Measurements from ENCODE around the gene SMAP2. TPM values are rescaled to one million over a fixed set of nuclear protein-coding genes. Genes with fewer than 3 reads are reported as not detected.
A peak's percentile ranks its signal among the peaks of the same experiment; 100 is the strongest.

SMAP2 gene
- total RNA-seq, 2 experiments from 2014 or later, result 390 to 391 TPM

DNA sequence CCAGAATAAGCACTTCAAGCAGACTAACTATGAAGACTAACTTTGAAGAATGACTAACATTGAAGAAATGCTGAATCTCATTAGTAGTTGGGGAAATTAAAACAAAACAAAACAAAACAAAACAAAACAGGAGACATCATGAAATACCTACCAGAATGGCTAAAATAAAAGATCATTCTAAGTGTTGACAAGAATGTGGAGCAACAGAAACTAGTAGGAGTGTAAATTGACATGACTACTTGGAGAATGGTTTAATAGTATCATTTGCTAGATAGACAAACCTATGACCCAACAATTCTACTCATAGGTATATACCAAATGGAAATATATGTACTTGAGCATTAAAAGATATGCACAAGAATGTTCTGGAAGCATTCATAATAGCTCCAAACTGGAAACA lies 57.9 kb downstream of the SMAP2 start:
- Mint-ChIP-seq H3K4me3 (no peak overlapping the region), H3K4me1 (ENCODE audit: low read depth) (no peaks in the 10 kb centered on the region), H3K9me3 (no peaks in the 10 kb centered on the region), H3K36me3 (ENCODE audit: low read depth) (peaks cover 6% of the 10 kb centered on the region), H3K27me3 (ENCODE audit: low read depth) (no peaks in the 10 kb centered on the region), H3K27ac (no peak overlapping the region)
- no peak for DNase-seq
- CTCF ChIA-PET, result interaction anchor here (0.8 kb wide), 1 partner anchor 9 kb away, joined by 3 read pairs; no protein-coding TSS in a partner anchor
- intact Hi-C loops (cut with micrococcal nuclease), result no loop called here

DNA sequence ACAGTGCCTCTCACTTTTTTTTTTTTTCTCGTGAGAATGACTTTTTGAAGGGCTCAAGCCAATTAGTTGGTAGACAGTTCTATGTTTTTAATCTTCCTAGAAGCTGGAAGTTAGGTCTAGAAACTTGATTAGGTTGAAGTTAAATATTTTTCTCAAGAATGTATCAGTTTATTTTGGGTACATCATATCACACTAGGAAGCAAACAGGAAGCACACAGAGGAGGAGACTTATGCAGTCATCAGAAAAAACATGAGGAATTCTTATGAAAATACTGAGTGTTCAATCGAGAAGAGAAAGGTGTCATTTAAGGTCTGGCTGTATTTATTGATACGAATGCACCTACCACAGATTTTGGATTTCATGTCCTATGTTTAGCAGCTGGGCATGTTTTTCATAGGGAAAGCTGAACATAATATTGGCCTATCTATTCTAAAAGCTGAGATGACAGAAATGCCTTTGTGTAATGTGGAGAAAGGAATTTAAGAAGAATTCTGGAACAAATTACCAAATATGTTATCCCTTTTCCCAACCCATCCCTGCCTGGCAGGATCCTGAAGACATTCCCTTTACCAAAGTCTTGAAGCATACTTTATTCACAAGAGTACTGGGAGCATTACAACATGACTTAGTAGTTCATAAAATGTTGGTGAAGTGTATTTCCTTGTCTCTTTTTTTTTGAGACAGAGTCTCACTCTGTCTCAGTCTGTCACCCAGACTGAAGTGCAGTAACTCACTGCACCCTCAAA lies 59.3 kb downstream of the SMAP2 start:
- intact Hi-C loops (cut with micrococcal nuclease), result no loop called here
- Mint-ChIP-seq H3K9me3 (no peaks in the 10 kb centered on the region), H3K4me3 (no peak overlapping the region), H3K36me3 (ENCODE audit: low read depth) (peaks cover 2% of the 10 kb centered on the region), H3K27ac (no peak overlapping the region), H3K4me1 (ENCODE audit: low read depth) (no peaks in the 10 kb centered on the region), H3K27me3 (ENCODE audit: low read depth) (no peaks in the 10 kb centered on the region)
- CTCF ChIA-PET, result interaction anchor here (0.6 kb wide), 2 partner anchors 15 to 86 kb away, joined by 3 to 5 read pairs; no protein-coding TSS in a partner anchor
- no peak for DNase-seq

DNA sequence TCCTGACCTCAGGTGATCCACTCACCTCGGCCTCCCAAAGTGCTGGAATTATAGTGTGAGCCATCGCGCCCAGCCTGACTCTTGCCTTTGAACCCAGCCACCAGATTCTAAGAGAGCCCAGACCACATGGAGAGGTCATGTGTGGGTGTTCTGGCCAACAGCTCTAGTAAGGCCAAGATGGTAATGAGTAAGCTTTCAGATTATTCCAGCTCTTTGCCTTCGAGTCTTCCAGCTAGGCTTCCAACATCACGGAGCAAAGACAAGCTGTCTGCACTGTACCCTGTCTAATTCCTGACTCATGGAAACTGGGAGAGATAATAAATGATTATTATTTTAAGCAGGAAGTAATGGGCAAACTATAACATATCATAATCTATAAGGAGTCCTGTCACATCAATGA lies 61.9 kb downstream of the SMAP2 start:
- Mint-ChIP-seq H3K36me3 (ENCODE audit: low read depth) (peaks cover 1% of the 10 kb centered on the region), H3K27ac (no peak overlapping the region), H3K27me3 (ENCODE audit: low read depth) (no peaks in the 10 kb centered on the region), H3K9me3 (no peaks in the 10 kb centered on the region), H3K4me1 (ENCODE audit: low read depth) (peaks cover 6% of the 10 kb centered on the region), H3K4me3 (no peak overlapping the region)
- CTCF ChIA-PET, result interaction anchor here (0.6 to 1.4 kb wide), 3 partner anchors 25 to 163 kb away, joined by 3 read pairs; no protein-coding TSS in a partner anchor
- no peak for DNase-seq
- intact Hi-C loops (cut with micrococcal nuclease), result no loop called here

DNA sequence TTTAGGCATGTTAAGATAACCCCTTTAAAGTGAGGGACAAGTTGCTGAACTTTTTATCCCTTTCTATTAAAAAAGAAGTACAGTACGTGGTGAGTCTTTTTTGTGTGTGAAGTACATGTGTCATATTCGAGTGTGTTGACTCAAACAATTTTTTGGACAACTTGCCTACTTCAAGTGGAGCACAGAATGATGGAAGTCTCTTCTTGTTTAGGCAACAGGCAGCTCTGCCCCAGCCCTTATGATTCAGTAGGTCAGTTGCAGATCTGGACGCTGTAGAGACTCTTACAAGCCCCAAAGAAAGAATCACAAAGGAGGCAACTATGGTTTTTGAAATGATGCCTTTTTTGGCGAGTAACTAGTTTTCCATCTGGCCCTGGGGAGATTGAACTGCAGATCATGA lies 62.3 kb downstream of the SMAP2 start:
- Mint-ChIP-seq H3K4me3 (no peak overlapping the region), H3K27me3 (ENCODE audit: low read depth) (no peaks in the 10 kb centered on the region), H3K36me3 (ENCODE audit: low read depth) (no peaks in the 10 kb centered on the region), H3K4me1 (ENCODE audit: low read depth) (peaks cover 6% of the 10 kb centered on the region), H3K9me3 (no peaks in the 10 kb centered on the region), H3K27ac (no peak overlapping the region)
- CTCF ChIA-PET, result interaction anchor here (1.4 kb wide), 1 partner anchor 163 kb away, joined by 3 read pairs; no protein-coding TSS in a partner anchor
- DNase-seq, result no peak
- intact Hi-C loops (cut with micrococcal nuclease), result no loop called here

DNA sequence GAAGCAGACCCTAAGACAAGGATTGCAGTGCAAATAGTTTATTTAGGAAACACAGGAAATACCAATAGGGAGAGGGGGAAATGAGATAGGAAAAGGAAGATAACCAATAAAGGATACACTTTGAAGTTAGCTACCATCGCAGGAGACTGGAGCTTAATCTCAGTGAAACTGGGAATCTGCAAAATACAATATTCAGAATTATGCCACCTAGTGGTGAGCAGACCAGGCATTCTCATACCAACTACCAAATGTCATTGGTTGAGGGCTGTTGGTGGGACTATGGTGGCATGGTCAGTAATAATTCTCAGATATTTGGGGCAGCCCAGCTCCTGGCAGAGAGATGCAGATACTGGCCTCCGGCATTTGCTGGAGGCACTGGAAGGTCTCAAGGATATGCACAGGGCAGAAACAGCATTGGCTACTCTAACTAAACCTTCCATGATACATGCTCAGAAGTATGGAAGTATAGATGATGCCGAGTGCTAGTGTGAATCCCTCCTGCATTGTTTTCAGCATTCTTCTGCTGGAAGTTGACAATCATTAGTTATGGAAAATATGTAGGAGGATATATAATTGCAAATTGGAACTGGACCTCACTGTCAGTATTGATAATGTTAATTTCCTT lies 65.0 kb downstream of the SMAP2 start:
- Mint-ChIP-seq H3K27ac (no peak overlapping the region), H3K4me3 (no peak overlapping the region), H3K36me3 (ENCODE audit: low read depth) (no peaks in the 10 kb centered on the region), H3K27me3 (ENCODE audit: low read depth) (no peaks in the 10 kb centered on the region), H3K4me1 (ENCODE audit: low read depth) (peaks cover 6% of the 10 kb centered on the region), H3K9me3 (no peaks in the 10 kb centered on the region)
- peak; percentile 33 for DNase-seq
- CTCF ChIA-PET, result interaction anchor here (0.5 to 2.4 kb wide), 16 partner anchors 10 to 294 kb away, joined by 3 to 13 read pairs (median 5); partner anchors contain the start of genes EXO5 and ZFP69B
- intact Hi-C loops (cut with micrococcal nuclease), result loop anchor here (1.0 kb wide), 1 partner anchor 294 kb away; no protein-coding TSS in a partner anchor

DNA sequence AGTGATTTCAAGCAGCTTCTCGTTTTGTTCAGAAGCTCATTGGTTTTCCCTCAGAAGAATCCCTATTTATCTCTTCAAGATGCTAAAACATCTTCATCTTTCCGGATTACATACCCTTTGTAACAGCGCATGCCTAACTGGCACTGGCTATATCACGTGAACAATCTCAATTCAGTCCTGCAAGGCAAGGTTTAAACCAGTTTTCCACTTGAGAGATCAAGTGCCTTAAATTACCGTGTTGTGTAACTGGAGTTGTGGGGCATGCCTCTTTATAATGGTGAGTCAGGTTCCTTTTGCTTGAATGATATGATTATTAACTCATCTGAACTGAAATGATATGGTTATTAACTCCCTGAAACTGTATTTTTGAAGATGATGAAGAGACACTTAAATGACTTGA lies 65.7 kb downstream of the SMAP2 start:
- Mint-ChIP-seq H3K4me3 (no peak overlapping the region), H3K27ac (no peak overlapping the region), H3K27me3 (ENCODE audit: low read depth) (no peaks in the 10 kb centered on the region), H3K9me3 (no peaks in the 10 kb centered on the region), H3K4me1 (ENCODE audit: low read depth) (peaks cover 6% of the 10 kb centered on the region), H3K36me3 (ENCODE audit: low read depth) (peaks cover 6% of the 10 kb centered on the region)
- CTCF ChIA-PET, result interaction anchor here (0.7 to 2.4 kb wide), 9 partner anchors 12 to 297 kb away, joined by 3 to 13 read pairs (median 4); partner anchors contain the start of genes EXO5 and ZFP69B
- DNase-seq, result no peak
- intact Hi-C loops (cut with micrococcal nuclease), result no loop called here

DNA sequence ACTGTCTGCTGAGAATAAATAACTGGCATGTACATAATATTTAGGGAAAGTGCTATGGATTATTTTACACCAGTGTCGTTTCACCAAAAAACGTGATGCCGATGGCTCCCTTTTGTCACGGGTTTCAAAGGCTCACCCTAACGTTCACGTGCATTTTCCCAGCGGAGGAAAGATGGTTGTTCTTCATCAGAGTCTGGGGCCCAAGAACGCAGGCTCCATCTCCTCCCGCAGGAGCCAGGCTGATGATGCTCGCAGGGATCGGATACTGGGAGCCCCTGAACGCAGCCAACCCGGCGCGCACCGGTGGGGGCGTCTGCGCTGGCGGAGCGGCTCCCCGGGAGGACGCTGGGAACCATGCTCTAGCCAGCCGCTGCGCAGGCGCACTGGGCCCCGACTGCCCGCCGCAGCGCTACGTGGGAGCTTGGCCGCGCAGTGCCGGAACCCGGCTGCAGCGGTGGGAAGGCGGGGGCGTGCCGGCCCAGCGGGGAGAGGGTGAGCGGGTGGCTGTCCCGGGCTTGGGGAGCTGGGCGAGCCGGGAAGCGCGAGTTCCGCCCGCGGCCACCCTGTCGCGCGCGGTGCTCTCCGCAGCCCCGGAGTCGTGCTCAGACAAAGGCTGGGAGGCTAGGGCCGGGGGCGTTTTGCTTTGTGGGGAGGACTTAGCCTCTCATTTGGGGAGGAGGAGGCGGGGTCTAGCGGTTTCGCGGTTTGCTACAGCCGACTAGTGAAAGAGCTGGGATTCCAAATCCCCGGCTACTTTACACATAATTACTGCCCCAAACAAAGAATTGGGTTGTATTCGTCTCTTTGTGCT lies 76.4 kb downstream of the SMAP2 start, which contains the start of gene ZFP69B:
TSS of gene ZFP69B (plus strand) at position 793 of the 811 bp plus-strand sequence. CDS start 486 bp downstream, outside the sequence.
- H3K36me3 Mint-ChIP-seq (ENCODE audit: low read depth), result peaks cover 50% of the 10 kb centered on the region
- DNase-seq, result peak; percentile 95
- peaks cover 41% of the 10 kb centered on the region for H3K9me3 Mint-ChIP-seq
- H3K4me1 Mint-ChIP-seq (ENCODE audit: low read depth), result peaks cover 32% of the 10 kb centered on the region
- CTCF ChIA-PET, result interaction anchor here (2.1 kb wide), 1 partner anchor 12 kb away, joined by 10 read pairs; no protein-coding TSS in a partner anchor
- H3K4me3 Mint-ChIP-seq, result peak within 1 kb of the TSS; percentile 80
- intact Hi-C loops (cut with micrococcal nuclease), result loop anchor here (1.0 to 2.0 kb wide), 2 partner anchors 55 to 391 kb away; no protein-coding TSS in a partner anchor
- no peaks in the 10 kb centered on the region for H3K27me3 Mint-ChIP-seq (ENCODE audit: low read depth)
- H3K27ac Mint-ChIP-seq, result peak within 1 kb of the TSS; percentile 93

DNA sequence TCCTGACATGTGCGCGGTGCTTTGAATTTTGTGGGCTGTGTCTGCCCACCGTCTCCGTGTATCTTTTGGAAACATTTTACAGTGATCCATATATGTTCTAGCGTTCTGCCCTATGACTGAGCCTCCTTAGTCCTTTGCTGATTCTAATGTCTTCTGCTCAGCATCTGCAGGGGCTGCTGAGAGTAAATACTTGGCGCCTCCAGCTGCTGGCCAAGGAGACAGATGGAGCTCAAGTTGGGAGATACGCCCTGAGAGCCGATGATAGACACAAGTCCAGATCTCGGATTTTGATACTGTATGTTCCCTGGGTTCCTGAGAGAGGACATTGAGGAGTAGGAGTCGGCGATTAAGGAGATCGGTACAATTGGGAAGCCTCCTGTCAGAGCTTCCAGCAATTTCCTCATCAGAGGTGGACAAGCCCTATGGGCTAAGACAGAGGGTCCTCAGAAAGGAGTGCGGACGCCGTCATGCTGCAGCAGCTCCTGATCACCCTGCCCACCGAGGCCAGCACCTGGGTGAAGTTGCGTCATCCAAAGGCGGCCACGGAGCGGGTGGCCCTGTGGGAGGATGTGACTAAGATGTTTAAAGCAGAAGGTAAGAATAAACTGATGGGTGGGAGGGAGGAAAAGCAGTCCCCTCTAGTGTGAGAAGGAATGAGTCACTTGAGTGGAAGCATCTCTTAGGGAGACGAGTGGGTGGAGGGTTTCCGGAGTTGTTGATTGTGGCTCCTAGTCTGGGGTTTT lies 77.1 kb downstream of the SMAP2 start:
- Mint-ChIP-seq H3K4me1 (ENCODE audit: low read depth) (peaks cover 34% of the 10 kb centered on the region), H3K9me3 (peaks cover 45% of the 10 kb centered on the region), H3K27ac (peak overlapping the region; percentile 93), H3K4me3 (peak overlapping the region; percentile 80), H3K36me3 (ENCODE audit: low read depth) (peaks cover 51% of the 10 kb centered on the region), H3K27me3 (ENCODE audit: low read depth) (no peaks in the 10 kb centered on the region)
- CTCF ChIA-PET, result interaction anchor here (0.7 to 2.1 kb wide), 3 partner anchors 13 to 376 kb away, joined by 3 to 10 read pairs (median 3); no protein-coding TSS in a partner anchor
- peak; percentile 92 for DNase-seq
- intact Hi-C loops (cut with micrococcal nuclease), result loop anchor here (1.0 to 2.0 kb wide), 10 partner anchors 27 to 391 kb away; partner anchors contain the start of genes EXO5, NFYC, ZFP69 and ZMPSTE24

DNA sequence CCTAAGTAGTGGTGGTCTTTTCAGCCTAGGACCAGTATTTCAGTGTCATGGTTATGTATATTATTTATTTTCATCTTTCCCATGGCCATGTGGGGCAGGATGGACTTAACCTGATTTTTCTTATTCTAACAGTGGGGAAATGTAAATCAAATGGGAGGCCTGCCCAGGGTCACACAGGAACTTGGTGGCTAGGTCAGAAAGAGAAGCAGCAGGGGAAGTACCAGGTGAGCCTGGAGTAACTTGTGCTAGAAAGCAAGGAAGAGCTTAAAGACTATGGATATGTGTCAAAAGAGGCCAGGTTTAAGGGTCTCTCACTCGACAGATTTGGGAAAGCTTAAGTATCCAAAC lies 77.7 kb downstream of the SMAP2 start:
- intact Hi-C loops (cut with micrococcal nuclease), result loop anchor here (1.0 to 2.0 kb wide), 9 partner anchors 26 to 240 kb away; partner anchors contain the start of genes EXO5, NFYC, ZFP69 and ZMPSTE24
- Mint-ChIP-seq H3K4me3 (peak overlapping the region; percentile 80), H3K27me3 (ENCODE audit: low read depth) (no peaks in the 10 kb centered on the region), H3K36me3 (ENCODE audit: low read depth) (peaks cover 52% of the 10 kb centered on the region), H3K9me3 (peaks cover 45% of the 10 kb centered on the region), H3K27ac (peak overlapping the region; percentile 93), H3K4me1 (ENCODE audit: low read depth) (peaks cover 34% of the 10 kb centered on the region)
- CTCF ChIA-PET, result interaction anchor here (0.7 to 2.1 kb wide), 4 partner anchors 13 to 416 kb away, joined by 3 to 10 read pairs (median 3); no protein-coding TSS in a partner anchor
- no peak for DNase-seq

DNA sequence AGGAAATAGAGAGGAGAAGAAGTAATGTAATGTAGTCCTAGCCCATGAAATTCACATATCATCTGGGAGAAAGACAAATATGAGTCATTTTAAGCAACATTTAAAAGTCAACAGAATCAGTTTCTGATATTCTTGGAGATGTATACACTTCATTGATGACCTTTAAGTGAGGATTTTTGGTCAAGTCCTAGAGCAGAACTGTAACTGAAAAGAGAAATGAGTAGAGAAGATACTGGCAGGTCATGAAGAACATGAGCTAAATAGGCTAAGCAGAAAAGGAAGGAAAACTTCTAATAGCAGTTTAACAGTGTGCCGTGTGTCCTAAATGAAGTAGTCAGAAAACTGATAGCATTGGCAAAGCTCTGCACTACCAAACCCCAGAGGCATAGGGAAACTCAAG lies 81.3 kb downstream of the SMAP2 start:
- no peak for DNase-seq

DNA sequence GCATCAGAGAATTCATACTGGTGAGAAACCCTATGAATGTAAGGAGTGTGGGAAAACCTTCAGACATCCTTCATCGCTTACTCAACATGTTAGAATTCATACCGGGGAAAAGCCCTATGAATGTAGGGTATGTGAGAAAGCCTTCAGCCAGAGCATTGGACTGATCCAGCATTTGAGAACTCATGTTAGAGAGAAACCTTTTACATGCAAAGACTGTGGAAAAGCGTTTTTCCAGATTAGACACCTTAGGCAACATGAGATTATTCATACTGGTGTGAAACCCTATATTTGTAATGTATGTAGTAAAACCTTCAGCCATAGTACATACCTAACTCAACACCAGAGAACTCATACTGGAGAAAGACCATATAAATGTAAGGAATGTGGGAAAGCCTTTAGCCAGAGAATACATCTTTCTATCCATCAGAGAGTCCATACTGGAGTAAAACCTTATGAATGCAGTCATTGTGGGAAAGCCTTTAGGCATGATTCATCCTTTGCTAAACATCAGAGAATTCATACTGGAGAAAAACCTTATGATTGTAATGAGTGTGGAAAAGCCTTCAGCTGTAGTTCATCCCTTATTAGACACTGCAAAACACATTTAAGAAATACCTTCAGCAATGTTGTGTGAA lies 89.5 kb downstream of the SMAP2 start:
- Mint-ChIP-seq H3K4me1 (ENCODE audit: low read depth) (no peaks in the 10 kb centered on the region), H3K27ac (no peak overlapping the region), H3K4me3 (no peak overlapping the region), H3K36me3 (ENCODE audit: low read depth) (peaks cover 92% of the 10 kb centered on the region), H3K9me3 (peaks cover 75% of the 10 kb centered on the region), H3K27me3 (ENCODE audit: low read depth) (no peaks in the 10 kb centered on the region)
- DNase-seq, result no peak
- CTCF ChIA-PET, result no interaction called here
- intact Hi-C loops (cut with micrococcal nuclease), result no loop called here

More for the DNA sequence above, 81.3 kb downstream of the SMAP2 start:
- Mint-ChIP-seq H3K27me3 (ENCODE audit: low read depth) (no peaks in the 10 kb centered on the region), H3K4me1 (ENCODE audit: low read depth) (peaks cover 27% of the 10 kb centered on the region), H3K4me3 (no peak overlapping the region), H3K27ac (peak overlapping the region; percentile 77), H3K36me3 (ENCODE audit: low read depth) (peaks cover 86% of the 10 kb centered on the region), H3K9me3 (peaks cover 71% of the 10 kb centered on the region)
- intact Hi-C loops (cut with micrococcal nuclease), result no loop called here
- CTCF ChIA-PET, result interaction anchor here (0.6 kb wide), 1 partner anchor 29 kb away, joined by 3 read pairs; no protein-coding TSS in a partner anchor

All from activated naive CD4-positive, alpha-beta T cell treated with anti-CD3 and anti-CD28 coated beads for 36 hours (primary cell).